Rectal smooth muscle tissue (tissue), 1 donor: Measurements from ENCODE around the gene PRPF8.
"Not testable (repeated sequence)": the region's sequence is repeated elsewhere in the genome, so short reads cannot be mapped to it uniquely, and the experiment has no call there.

Source experiments
- H3K27ac ChIP-seq: one replicate; pipeline ENCODE4 v1.7.0; 2013; ENCODE audit warnings: low read depth, low read length, inconsistent platforms
- H3K27me3 ChIP-seq: one replicate; pipeline ENCODE4 v1.7.0; 2013; ENCODE audit warnings: low read length; ENCODE audit not compliant: control insufficient read depth, insufficient read depth
- H3K36me3 ChIP-seq: one replicate; pipeline ENCODE4 v1.7.0; 2013; ENCODE audit warnings: low read length; ENCODE audit not compliant: control insufficient read depth, insufficient read depth
- H3K4me1 ChIP-seq: one replicate; pipeline ENCODE4 v1.7.0; 2013; ENCODE audit warnings: low read length; ENCODE audit not compliant: control insufficient read depth, insufficient read depth
- H3K4me3 ChIP-seq: one replicate; pipeline ENCODE4 v1.7.0; 2013; ENCODE audit warnings: low read length
- H3K9ac ChIP-seq: one replicate; pipeline ENCODE4 v1.7.0; 2013; ENCODE audit warnings: low read length

Gene PRPF8

DNA sequence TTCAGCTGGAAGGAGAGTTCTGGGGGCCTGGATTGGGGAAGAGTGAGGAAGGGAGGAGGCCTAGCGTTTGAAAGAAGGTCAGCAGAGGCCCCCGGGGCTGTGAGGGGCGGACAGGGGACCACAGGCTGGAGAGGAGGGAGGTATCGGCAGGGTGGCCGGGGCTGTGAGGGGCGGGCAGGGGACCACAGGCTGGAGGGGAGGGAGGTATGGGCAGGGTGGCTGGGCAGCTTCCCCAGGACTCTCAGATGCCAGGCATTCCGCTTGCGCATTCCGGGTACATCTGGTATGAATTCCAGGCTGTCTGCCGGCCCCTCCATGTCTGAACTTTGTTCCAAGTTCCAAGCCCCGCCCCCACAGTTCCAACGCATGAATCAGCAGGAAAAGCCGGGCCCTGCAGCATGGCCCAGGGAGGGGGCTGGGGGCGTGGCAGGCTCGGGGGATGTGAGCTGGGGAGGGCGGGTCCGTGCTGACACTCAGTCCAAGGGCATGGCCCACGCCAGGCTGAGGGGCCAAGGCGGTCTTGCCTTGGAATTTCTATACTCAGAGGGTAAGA is 29.8 kb upstream of the PRPF8 start:
- peaks cover 13% of the 10 kb centered on the region for H3K36me3 ChIP-seq
- peak overlapping the region; percentile 99 for H3K27ac ChIP-seq
- peak overlapping the region; percentile 83 for H3K9ac ChIP-seq
- peak overlapping the region; percentile 77 for H3K4me3 ChIP-seq
- H3K4me1 ChIP-seq: peaks cover 24% of the 10 kb centered on the region
- no peaks in the 10 kb centered on the region for H3K27me3 ChIP-seq

DNA sequence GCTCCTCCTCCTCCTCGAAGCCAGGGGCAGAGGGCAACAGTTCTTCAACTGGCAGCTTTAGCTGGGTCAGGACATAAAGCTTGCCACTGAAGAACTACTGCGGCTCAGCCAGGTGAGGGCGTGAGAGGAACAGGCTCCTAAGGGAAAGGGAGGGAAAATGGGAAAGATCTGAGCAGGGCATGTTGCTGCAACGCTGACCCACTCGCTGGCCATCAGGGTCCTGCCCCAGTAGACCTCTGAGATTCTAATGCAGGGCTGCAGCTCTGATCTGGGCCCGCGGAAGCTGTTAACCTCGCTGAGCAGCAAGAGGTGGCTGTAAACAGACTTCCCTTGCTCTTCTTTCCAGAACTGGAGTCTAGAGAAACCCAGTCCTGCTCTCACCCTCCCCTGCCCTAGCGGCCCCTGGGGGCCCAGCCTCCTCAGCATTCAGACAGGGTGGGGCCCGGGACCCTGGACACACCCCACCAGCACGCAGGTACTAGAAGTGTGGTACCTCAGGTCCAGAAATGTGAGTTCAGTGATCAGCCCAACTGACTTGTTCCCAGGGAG is 29.3 kb upstream of the PRPF8 start:
- Histone ChIP-seq H3K36me3 (peaks cover 13% of the 10 kb centered on the region), H3K4me1 (peaks cover 24% of the 10 kb centered on the region), H3K4me3 (peak overlapping the region; percentile 61), H3K9ac (peak overlapping the region; percentile 10), H3K27me3 (no peaks in the 10 kb centered on the region), H3K27ac (peak overlapping the region; percentile 85)

DNA sequence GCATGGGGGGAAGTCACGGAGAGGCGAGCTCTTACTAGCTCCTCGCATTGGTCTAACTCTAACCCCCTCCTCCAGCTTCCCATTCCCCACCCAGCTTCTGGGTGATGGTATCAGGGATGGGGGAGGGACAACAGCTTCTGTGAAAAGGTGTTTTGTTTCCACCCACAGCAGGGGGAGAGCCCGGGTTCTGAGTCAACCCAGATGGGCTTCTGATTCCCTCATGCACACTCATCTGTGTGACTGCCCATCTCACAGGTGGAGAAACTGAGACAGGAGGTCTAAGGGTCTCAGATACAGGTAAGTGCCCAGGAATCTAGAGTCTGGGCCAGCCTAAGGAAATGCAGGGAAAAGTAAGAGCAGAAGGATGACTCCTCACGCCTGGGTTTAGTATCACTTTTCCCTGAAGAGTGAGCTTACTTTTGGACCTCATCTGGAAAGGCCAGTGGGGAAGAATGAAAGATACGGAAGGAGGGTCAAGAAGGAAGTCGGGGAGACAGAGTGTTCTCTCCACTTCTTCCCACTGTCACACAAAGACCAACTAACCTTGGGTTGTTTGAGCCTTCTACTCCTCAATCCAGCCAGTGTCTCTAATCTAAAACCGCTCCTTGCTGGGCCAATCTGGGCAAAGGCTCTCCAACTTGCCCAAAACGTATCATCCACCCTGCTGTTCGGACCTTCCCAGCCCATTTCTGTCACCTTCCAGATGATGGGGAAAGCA is 28.7 kb upstream of the PRPF8 start:
- peaks cover 22% of the 10 kb centered on the region for H3K4me1 ChIP-seq
- peak overlapping the region; percentile 85 for H3K27ac ChIP-seq
- H3K27me3 ChIP-seq: no peaks in the 10 kb centered on the region
- no peak overlapping the region for H3K9ac ChIP-seq
- peak overlapping the region; percentile 61 for H3K4me3 ChIP-seq
- peaks cover 13% of the 10 kb centered on the region for H3K36me3 ChIP-seq

DNA sequence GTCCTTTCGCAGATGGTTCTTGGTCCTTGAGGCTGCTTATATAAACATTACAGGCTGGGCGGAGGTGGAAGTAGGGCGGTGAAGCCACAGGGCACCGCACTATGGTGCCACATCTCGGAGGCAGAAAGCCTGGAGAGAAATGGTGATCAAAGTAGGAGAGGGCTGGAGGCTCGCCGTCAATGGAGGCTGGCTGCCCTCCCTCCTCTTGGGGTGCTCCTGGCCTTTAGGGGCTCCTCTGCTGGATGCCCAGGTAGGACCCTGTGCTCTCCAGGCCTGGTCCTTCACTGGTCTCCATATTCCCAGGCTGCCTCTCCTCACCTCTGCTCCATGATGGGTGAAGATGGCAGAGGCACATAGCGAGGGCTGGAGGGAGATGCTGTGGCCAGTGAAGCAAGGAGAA is 27.6 kb upstream of the PRPF8 start:
- no peak overlapping the region for H3K4me3 ChIP-seq
- H3K27ac ChIP-seq: no peak overlapping the region
- H3K4me1 ChIP-seq: peaks cover 17% of the 10 kb centered on the region
- peaks cover 13% of the 10 kb centered on the region for H3K36me3 ChIP-seq
- H3K9ac ChIP-seq: no peak overlapping the region
- no peaks in the 10 kb centered on the region for H3K27me3 ChIP-seq

DNA sequence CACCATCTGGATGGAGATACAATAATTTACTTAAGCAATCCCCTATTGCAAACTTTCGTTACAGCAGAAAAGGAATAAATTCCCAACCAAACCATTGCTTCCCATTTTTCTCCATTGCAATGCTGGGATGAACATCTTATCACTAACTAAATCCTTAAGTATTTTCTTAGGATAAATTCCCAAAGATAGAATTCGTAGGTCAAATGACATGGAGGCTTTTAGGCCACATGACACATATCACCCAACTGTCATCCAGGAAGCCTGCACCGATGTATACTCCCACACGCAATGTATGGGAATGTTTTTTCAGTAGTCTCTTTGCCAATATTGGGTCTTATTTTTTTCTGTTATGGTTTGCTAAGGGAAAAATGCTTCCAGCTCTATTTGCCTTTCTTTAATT is 27.1 kb upstream of the PRPF8 start:
- Histone ChIP-seq H3K4me1 (peaks cover 15% of the 10 kb centered on the region), H3K27ac (no peak overlapping the region), H3K27me3 (no peaks in the 10 kb centered on the region), H3K9ac (no peak overlapping the region), H3K4me3 (no peak overlapping the region), H3K36me3 (peaks cover 13% of the 10 kb centered on the region)

DNA sequence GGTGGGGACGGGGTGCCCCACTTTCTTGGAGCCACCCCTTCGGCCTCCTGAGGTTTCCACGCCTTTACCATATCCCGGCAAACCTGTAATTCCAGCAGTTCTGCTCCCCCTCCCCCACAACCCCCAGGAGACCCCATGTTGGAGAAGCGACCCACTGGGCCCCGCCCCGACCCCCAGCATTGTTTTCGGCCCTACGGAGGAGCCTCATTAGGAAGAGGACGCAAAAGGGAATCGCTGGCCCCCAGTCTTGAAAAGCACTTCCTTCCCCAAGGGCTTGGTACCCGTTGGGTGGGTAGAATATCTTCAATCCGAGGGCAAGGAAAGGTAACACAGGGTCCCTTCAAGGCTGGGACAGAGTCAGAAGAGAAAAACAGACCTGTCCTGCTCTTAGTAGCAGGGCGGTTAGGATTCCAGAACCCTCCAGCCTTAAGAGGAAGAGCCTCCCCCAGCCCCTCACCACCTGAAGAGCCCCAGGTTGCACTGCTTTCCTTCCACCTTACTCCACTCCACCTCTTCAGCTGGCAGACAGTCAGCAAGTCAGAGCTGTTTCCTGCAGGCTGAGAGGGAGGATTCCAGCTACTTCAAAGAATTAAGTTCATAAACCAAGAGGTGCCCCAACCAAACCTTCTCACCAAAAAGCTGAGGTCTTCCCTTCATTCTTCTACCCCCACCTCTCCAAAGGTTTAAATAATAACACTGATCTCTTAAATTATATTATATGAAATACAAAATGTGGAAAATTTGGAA is 26.3 kb upstream of the PRPF8 start:
- H3K27ac ChIP-seq: peak overlapping the region; percentile 64
- no peaks in the 10 kb centered on the region for H3K27me3 ChIP-seq
- no peak overlapping the region for H3K9ac ChIP-seq
- H3K4me1 ChIP-seq: peaks cover 15% of the 10 kb centered on the region
- peaks cover 13% of the 10 kb centered on the region for H3K36me3 ChIP-seq
- H3K4me3 ChIP-seq: peak overlapping the region; percentile 68

DNA sequence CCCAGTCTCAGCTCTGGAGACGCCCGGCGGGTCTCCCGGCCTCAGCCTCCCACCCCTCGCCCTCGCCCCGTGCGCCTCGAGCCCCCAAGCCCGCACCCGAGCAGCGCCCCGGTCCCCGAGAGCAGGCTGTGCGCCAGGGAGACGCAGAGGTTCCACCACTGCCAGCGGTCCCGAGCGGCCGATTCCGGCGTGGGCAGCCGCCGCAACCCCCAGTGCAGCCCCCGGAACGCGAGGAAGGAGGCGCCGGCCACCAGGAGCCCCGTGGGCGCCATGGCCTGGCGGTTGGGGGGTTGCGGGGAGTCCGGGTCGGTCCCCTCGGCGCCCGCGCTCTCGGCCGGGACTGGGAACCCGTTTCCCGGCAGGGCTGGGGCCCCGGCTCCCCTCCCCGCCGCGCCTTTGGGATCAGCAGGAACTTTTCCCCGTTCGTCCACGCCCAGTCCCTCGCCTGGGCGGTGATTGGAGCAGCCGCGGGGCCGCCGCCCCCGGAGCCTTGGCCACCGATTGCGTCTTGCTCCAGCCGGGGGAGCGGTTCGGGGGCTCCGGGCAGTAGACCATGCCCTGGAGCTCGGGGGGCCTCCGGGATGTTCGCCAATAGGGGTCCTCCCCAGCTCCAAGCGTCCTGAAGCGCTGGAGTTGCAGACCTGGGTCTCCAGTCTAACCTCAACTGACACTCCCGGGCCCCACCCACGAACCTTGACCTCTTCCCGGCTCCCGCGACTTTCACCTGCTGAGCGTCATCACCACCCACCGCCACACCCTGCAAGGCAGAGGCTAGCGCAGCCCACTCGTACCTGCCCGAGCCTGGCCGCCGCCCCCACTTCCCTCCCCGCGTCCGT is 25.5 kb upstream of the PRPF8 start, which contains the start of gene TLCD2:
TSS of gene TLCD2 (minus strand) at position 407 of the 836 bp plus-strand sequence. CDS start at position 272, 135 bp downstream.
- Histone ChIP-seq H3K27ac (peak within 1 kb of the TSS; percentile 64), H3K9ac (peak within 1 kb of the TSS; percentile 41), H3K4me1 (peaks cover 15% of the 10 kb centered on the region), H3K36me3 (peaks cover 13% of the 10 kb centered on the region), H3K4me3 (peak within 1 kb of the TSS; percentile 68), H3K27me3 (no peaks in the 10 kb centered on the region)

DNA sequence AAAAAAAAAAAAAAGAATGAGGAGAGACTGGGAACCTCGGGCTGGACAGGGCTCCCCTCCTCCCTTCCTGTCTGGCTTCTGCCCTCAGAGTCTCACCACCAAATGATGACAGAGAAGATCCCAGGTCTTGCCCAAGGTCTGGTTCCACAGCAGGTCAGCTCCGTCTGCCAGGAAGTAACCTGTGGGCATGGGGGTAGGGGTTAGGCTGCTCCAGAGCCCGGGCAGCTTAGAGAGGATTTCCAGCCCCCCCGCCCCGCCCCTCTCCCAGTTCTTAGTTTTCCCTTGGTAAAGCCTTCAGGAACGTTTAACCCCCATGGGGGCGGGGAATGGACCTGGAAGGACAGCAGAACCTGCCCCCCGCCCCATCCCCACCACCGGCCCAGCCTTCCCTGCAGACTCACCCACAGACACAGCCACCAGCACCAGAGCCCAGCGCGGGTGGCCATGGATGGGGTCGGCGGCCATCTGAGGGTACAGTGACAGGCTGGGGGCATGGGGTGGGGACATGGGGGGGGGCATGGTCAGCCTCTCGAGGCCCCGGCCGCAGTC is 24.8 kb upstream of the PRPF8 start:
- H3K4me1 ChIP-seq: peaks cover 12% of the 10 kb centered on the region
- no peak overlapping the region for H3K9ac ChIP-seq
- peak overlapping the region; percentile 68 for H3K4me3 ChIP-seq
- H3K36me3 ChIP-seq: peaks cover 13% of the 10 kb centered on the region
- no peak overlapping the region for H3K27ac ChIP-seq
- no peaks in the 10 kb centered on the region for H3K27me3 ChIP-seq

DNA sequence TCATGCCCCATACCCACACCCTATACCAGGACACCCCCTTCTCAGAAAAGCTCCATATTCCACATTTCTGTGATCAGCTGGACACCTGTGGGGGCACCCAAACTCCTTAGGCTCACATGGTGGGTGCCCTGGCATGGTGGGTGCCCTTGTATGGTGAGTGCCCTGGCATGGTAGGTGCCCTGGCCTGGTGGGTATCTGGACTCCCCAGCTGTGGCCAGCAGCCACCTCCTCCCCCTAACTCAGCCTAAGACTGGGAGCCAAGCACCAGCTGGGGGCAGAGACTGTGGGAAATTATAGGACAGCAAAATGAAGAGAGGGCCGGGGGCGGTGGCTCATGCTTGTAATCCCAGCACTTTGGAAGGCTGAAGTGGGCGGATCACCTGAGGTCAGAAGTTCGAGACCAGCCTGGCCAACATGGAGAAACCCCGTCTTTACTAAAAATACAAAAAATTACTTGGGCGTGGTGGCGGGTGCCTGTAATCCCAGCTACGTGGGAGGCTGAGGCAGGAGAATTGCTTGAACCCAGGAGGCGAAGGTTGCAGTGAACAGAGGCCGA is 24.2 kb upstream of the PRPF8 start:
- not testable (repeated sequence) for H3K4me1 ChIP-seq, H3K27ac ChIP-seq, H3K9ac ChIP-seq

DNA sequence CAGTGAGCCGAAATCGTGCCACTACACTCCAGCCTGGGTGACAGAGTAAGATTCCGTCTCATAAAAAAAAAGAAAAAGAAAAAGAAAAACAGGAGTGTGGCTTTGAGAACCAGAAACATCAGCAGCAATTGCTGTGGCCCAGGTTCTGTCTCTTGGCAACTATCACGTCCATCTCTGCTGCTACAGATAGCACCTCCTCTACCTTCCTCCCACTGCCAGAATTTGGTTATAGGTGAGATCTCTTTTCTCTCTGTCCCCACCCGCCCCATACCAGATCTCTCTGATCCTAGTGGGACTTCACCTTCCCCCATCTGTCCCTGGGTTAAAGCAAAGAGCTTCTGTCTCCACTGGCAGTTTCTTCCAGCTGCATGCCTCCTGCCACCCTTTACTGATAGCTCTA is 22.4 kb upstream of the PRPF8 start:
- no peak overlapping the region for H3K4me3 ChIP-seq
- H3K36me3 ChIP-seq: no peaks in the 10 kb centered on the region
- H3K4me1 ChIP-seq: no peaks in the 10 kb centered on the region
- no peak overlapping the region for H3K9ac ChIP-seq
- no peaks in the 10 kb centered on the region for H3K27me3 ChIP-seq
- H3K27ac ChIP-seq: no peak overlapping the region

More for the DNA sequence above, 24.2 kb upstream of the PRPF8 start:
- H3K27me3 ChIP-seq, H3K4me3 ChIP-seq: not testable (repeated sequence)
- H3K36me3 ChIP-seq: peaks cover 11% of the 10 kb centered on the region

DNA sequence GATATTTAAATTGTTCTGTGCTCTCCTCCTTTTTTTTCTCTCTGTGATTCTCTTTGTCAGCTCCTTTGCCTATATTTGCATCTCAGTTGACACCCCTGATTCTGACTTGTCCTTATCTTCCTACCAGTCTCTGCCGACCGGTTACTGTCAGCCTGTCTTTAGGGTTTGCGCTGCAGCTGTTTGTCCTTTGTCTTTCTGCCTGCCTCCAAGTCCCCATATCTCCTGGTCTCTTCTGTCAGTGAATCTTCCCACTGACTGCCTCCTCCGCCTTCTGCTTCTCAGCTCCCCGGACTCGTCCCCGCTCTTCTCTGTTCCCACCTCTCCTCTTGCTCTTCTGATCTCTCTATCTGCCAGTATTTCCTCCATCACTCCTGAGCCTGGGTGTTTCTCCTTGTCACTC is 20.3 kb upstream of the PRPF8 start:
- Histone ChIP-seq H3K4me3 (no peak overlapping the region), H3K27me3 (no peaks in the 10 kb centered on the region), H3K36me3 (no peaks in the 10 kb centered on the region), H3K4me1 (no peaks in the 10 kb centered on the region), H3K9ac (no peak overlapping the region), H3K27ac (no peak overlapping the region)
